Right atrium auricular region (tissue), 2 donors: ENCODE measurements around the gene GRAMD1C. TPM values are rescaled to one million over a fixed set of nuclear protein-coding genes. Genes with fewer than 3 reads are reported as not detected.

Source experiments
- DNase-seq: peaks from one replicate; pipeline ENCODE4 v3.0.0-alpha.2; 2019; ENCODE audit warnings: low spot score
- H3K27ac ChIP-seq, 2 donors: fragments of 200-600 bp; sonication (generic); 1 replicate in 1 of 2; 2 replicates in 1 of 2; pipeline ENCODE4 v1.5.1; 2016 to 2019
- H3K27me3 ChIP-seq, 2 donors: fragments of 200-600 bp; sonication (generic); one replicate each; pipeline versions ENCODE4 v1.5.1 to v1.6.0; 2017 to 2019
- H3K36me3 ChIP-seq: fragments of 200-600 bp; sonication (generic); one replicate; pipeline ENCODE4 v1.5.1; 2016
- H3K4me1 ChIP-seq, 2 donors: fragments of 200-600 bp; sonication (generic); one replicate each; pipeline versions ENCODE4 v1.5.1 to v1.6.0; 2017 to 2019
- H3K4me3 ChIP-seq, 2 donors: fragments of 200-600 bp; sonication (generic); 1 replicate in 1 of 2; 2 replicates in 1 of 2; pipeline ENCODE4 v1.5.1; 2017 to 2019; ENCODE audit warnings: mild to moderate bottlenecking in 1 of 2, moderate library complexity in 1 of 2
- H3K9me3 ChIP-seq, 2 donors: fragments of 200-600 bp; sonication (generic); one replicate each; pipeline ENCODE4 v1.5.1; 2019
- CTCF ChIP-seq, 2 donors: fragments of 200-600 bp; sonication (generic); IDR thresholded peaks; one replicate each; pipeline ENCODE4 v1.5.1; 2019; ENCODE audit warnings: antibody characterized with exemption in 2 of 2
- total RNA-seq, 2 donors: library from RNA; depleted of rRNA; stranded (reverse); fragments of >200 nt; gene quantifications; one replicate each; pipeline ENCODE4 v1.1.0, GENCODE V29; 2016

Gene GRAMD1C
- total RNA-seq, 2 donors from 2014 or later: 1.2 to 3.0 TPM

- Histone ChIP-seq H3K36me3 (no peaks in the 10 kb centered on the region), H3K4me1 (no peaks in the 10 kb centered on the region), H3K9me3 (no peaks in the 10 kb centered on the region), H3K4me3 (no peak overlapping the region), H3K27me3 (no peaks in the 10 kb centered on the region), H3K27ac (no peak overlapping the region)
- DNase-seq: no peak
- no peak for TF ChIP-seq CTCF (IDR thresholded peaks at IDR 0.05)
Observed at GRCh38 chr3:113829576-113830354, 8.8 kb upstream of the GRAMD1C start.

GRCh38 chr3:113831103-113831355 lies 7.6 kb upstream of the GRAMD1C start:
- no peak for DNase-seq
- no peaks in the 10 kb centered on the region for H3K9me3 ChIP-seq
- H3K27me3 ChIP-seq: no peaks in the 10 kb centered on the region
- H3K4me1 ChIP-seq: no peaks in the 10 kb centered on the region
- H3K27ac ChIP-seq: no peak overlapping the region
- H3K4me3 ChIP-seq: no peak overlapping the region
- TF ChIP-seq CTCF (IDR thresholded peaks at IDR 0.05): no peak
- no peaks in the 10 kb centered on the region for H3K36me3 ChIP-seq

- Histone ChIP-seq H3K27me3 (no peaks in the 10 kb centered on the region), H3K27ac (no peak overlapping the region), H3K4me1 (no peaks in the 10 kb centered on the region), H3K4me3 (no peak overlapping the region), H3K9me3 (no peaks in the 10 kb centered on the region), H3K36me3 (no peaks in the 10 kb centered on the region)
- no peak for DNase-seq
- no peak for TF ChIP-seq CTCF (IDR thresholded peaks at IDR 0.05)
Observed at GRCh38 chr3:113832477-113833164, 6.0 kb upstream of the GRAMD1C start.

- no peaks in the 10 kb centered on the region for H3K4me1 ChIP-seq
- H3K27ac ChIP-seq: no peak overlapping the region
- no peaks in the 10 kb centered on the region for H3K9me3 ChIP-seq
- TF ChIP-seq CTCF (IDR thresholded peaks at IDR 0.05): no peak
- H3K27me3 ChIP-seq: no peaks in the 10 kb centered on the region
- H3K4me3 ChIP-seq: no peak overlapping the region
- DNase-seq: no peak
- H3K36me3 ChIP-seq: no peaks in the 10 kb centered on the region
Observed at GRCh38 chr3:113834983-113835382, 3.6 kb upstream of the GRAMD1C start.

GRCh38 chr3:113839551-113839950 lies 963 bp downstream of the GRAMD1C start:
- peak overlapping the region in 1 of 2 donors; percentile 55 for H3K4me3 ChIP-seq
- H3K27me3 ChIP-seq: no peaks in the 10 kb centered on the region
- H3K27ac ChIP-seq: no peak overlapping the region
- no peak for DNase-seq
- H3K4me1 ChIP-seq: no peaks in the 10 kb centered on the region
- H3K9me3 ChIP-seq: no peaks in the 10 kb centered on the region
- no peak for TF ChIP-seq CTCF (IDR thresholded peaks at IDR 0.05)
- no peaks in the 10 kb centered on the region for H3K36me3 ChIP-seq
